H1 (cell line): Measurements from ENCODE around the gene TCF7L1. TPM values are rescaled to one million over a fixed set of nuclear protein-coding genes. Genes with fewer than 3 reads are reported as not detected.
A peak's percentile ranks its signal among the peaks of the same experiment; 100 is the strongest.

ENCODE experiments used
- CBX8 ChIP-seq: fragments of 300-800, 300-1000 bp; sonication (generic); IDR thresholded peaks from 2 replicates; pipeline ENCODE4 v1.7.1; 2016; ENCODE audit warnings: low read depth, low read length, borderline replicate concordance
- FOSL1 ChIP-seq: IDR thresholded peaks from 2 replicates; pipeline ENCODE4 v1.6.1; 2011; ENCODE audit warnings: mild to moderate bottlenecking, low read depth, low read length, moderate library complexity; ENCODE audit not compliant: insufficient read depth
- NRF1 ChIP-seq: IDR thresholded peaks from 2 replicates; pipeline ENCODE4 v1.6.1; 2011; ENCODE audit warnings: mild to moderate bottlenecking, low read depth, low read length, improper control_type of control experiment
- PHF8 ChIP-seq: fragments of 200-600 bp; sonication (generic); conservative IDR thresholded peaks from 2 replicates; pipeline ENCODE4 v1.7.1; 2012; ENCODE audit warnings: low read depth, mild to moderate bottlenecking, inconsistent platforms, low read length, moderate library complexity
- POLR2AphosphoS5 ChIP-seq: IDR thresholded peaks from 2 replicates; pipeline ENCODE4 v1.6.1; 2011; ENCODE audit warnings: low read depth, low read length
- RFX5 ChIP-seq: IDR thresholded peaks from 2 replicates; pipeline ENCODE4 v1.6.1; 2011; ENCODE audit warnings: low read depth, low read length, improper control_type of control experiment, borderline replicate concordance
- SP1 ChIP-seq: IDR thresholded peaks from 2 replicates; pipeline ENCODE4 v1.6.1; 2011; ENCODE audit warnings: low read depth, low read length
- TEAD4 ChIP-seq: IDR thresholded peaks from 2 replicates; pipeline ENCODE4 v1.6.1; 2012; ENCODE audit warnings: low read depth, low read length, inconsistent platforms, mixed read lengths
- polyA plus RNA-seq, 7 experiments: library from polyadenylated mRNA; depleted of rRNA in 3 of 7; stranded (reverse) in 5 of 7; unstranded in 2 of 7; fragments of >200 nt in 5 of 7; fragments of 200-250 nt in 2 of 7; gene quantifications; 1 replicate in 5 of 7; 2 replicates in 1 of 7; 4 replicates in 1 of 7; pipeline versions ENCODE4 v1.2.1 to v1.2.3, GENCODE V29; 2011 to 2013; ENCODE audit warnings: missing spikeins in 2 of 7, mixed read lengths in 2 of 7
- total RNA-seq: library from RNA; stranded (reverse); fragmentation: NEBNext Ultra II Directional; extraction: Animal tissue kit (Norgen Biotek cat#: 25700); gene quantifications from 2 replicates; pipeline ENCODE4 v1.2.1, GENCODE V29; 2021
- TF ChIP-seq, protein P1 (sequence below): fragments of 300-600 bp; sonication (generic); IDR thresholded peaks from 2 replicates; pipeline ENCODE4 v1.7.1; 2012; ENCODE audit warnings: low read length, moderate library complexity, mild to moderate bottlenecking, inconsistent platforms; ENCODE audit not compliant: insufficient replicate concordance
- TF ChIP-seq, protein P2 (sequence below): IDR thresholded peaks from 2 replicates; pipeline ENCODE4 v1.6.1; 2012; ENCODE audit warnings: inconsistent platforms

Gene TCF7L1
- total and polyA plus RNA-seq, 2 of the 8 experiments (the other 6 are each of a cell fraction or from before 2014, with no cell fraction given): 27.5 to 108 TPM

DNA sequence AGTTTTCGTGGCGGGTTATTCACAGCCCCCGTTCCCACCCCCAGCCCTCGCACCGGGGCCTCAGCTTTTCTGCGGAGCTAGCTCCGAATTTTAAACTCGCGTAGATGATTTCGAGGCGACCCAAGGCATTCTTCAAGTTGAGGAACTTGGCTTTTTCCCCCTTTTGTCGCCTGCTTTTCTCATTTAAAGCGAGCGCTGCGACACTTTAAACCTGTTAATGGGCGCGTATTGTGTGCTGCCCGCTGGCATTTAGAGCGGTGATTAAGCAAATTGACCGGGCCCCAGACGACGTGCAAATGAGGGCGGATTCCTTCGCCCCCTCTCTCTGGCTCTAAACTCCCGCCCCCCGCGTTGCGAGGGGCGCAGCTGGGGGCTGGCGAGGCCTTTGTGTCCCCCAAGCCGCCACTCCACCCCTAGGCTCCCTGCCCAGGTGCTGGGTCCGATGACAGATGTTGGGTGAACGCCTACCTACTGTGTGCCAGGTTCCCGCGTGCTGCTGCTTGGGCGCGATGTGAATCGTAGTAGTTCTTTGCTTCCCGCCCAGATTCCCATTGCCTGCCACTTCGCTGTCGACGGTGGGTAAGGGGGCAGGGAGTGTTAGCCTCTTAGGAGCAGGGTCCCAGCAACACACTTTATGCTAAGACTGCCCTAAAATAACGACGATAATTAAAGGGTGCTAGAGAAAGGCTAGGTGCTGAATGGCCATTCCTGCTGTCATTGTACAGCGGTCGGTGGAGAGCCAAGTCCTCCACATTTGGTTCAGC, 1.9 kb downstream of the TCF7L1 start (continued):
- TF ChIP-seq, protein P1, sequence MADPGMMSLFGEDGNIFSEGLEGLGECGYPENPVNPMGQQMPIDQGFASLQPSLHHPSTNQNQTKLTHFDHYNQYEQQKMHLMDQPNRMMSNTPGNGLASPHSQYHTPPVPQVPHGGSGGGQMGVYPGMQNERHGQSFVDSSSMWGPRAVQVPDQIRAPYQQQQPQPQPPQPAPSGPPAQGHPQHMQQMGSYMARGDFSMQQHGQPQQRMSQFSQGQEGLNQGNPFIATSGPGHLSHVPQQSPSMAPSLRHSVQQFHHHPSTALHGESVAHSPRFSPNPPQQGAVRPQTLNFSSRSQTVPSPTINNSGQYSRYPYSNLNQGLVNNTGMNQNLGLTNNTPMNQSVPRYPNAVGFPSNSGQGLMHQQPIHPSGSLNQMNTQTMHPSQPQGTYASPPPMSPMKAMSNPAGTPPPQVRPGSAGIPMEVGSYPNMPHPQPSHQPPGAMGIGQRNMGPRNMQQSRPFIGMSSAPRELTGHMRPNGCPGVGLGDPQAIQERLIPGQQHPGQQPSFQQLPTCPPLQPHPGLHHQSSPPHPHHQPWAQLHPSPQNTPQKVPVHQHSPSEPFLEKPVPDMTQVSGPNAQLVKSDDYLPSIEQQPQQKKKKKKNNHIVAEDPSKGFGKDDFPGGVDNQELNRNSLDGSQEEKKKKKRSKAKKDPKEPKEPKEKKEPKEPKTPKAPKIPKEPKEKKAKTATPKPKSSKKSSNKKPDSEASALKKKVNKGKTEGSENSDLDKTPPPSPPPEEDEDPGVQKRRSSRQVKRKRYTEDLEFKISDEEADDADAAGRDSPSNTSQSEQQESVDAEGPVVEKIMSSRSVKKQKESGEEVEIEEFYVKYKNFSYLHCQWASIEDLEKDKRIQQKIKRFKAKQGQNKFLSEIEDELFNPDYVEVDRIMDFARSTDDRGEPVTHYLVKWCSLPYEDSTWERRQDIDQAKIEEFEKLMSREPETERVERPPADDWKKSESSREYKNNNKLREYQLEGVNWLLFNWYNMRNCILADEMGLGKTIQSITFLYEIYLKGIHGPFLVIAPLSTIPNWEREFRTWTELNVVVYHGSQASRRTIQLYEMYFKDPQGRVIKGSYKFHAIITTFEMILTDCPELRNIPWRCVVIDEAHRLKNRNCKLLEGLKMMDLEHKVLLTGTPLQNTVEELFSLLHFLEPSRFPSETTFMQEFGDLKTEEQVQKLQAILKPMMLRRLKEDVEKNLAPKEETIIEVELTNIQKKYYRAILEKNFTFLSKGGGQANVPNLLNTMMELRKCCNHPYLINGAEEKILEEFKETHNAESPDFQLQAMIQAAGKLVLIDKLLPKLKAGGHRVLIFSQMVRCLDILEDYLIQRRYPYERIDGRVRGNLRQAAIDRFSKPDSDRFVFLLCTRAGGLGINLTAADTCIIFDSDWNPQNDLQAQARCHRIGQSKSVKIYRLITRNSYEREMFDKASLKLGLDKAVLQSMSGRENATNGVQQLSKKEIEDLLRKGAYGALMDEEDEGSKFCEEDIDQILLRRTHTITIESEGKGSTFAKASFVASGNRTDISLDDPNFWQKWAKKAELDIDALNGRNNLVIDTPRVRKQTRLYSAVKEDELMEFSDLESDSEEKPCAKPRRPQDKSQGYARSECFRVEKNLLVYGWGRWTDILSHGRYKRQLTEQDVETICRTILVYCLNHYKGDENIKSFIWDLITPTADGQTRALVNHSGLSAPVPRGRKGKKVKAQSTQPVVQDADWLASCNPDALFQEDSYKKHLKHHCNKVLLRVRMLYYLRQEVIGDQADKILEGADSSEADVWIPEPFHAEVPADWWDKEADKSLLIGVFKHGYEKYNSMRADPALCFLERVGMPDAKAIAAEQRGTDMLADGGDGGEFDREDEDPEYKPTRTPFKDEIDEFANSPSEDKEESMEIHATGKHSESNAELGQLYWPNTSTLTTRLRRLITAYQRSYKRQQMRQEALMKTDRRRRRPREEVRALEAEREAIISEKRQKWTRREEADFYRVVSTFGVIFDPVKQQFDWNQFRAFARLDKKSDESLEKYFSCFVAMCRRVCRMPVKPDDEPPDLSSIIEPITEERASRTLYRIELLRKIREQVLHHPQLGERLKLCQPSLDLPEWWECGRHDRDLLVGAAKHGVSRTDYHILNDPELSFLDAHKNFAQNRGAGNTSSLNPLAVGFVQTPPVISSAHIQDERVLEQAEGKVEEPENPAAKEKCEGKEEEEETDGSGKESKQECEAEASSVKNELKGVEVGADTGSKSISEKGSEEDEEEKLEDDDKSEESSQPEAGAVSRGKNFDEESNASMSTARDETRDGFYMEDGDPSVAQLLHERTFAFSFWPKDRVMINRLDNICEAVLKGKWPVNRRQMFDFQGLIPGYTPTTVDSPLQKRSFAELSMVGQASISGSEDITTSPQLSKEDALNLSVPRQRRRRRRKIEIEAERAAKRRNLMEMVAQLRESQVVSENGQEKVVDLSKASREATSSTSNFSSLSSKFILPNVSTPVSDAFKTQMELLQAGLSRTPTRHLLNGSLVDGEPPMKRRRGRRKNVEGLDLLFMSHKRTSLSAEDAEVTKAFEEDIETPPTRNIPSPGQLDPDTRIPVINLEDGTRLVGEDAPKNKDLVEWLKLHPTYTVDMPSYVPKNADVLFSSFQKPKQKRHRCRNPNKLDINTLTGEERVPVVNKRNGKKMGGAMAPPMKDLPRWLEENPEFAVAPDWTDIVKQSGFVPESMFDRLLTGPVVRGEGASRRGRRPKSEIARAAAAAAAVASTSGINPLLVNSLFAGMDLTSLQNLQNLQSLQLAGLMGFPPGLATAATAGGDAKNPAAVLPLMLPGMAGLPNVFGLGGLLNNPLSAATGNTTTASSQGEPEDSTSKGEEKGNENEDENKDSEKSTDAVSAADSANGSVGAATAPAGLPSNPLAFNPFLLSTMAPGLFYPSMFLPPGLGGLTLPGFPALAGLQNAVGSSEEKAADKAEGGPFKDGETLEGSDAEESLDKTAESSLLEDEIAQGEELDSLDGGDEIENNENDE: peak; percentile 54
- no peak for TF ChIP-seq CBX8
- TF ChIP-seq POLR2AphosphoS5: no peak; the same call in 1 of the 2 replicates
- TF ChIP-seq RFX5: no peak
- no peak; the same call in 1 of the 2 replicates for TF ChIP-seq PHF8
- peak; percentile 79 for TF ChIP-seq TEAD4
- TF ChIP-seq, protein P2, sequence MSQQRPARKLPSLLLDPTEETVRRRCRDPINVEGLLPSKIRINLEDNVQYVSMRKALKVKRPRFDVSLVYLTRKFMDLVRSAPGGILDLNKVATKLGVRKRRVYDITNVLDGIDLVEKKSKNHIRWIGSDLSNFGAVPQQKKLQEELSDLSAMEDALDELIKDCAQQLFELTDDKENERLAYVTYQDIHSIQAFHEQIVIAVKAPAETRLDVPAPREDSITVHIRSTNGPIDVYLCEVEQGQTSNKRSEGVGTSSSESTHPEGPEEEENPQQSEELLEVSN: peak; percentile 99
- TF ChIP-seq SP1: peak; percentile 72
- no peak for TF ChIP-seq FOSL1
- TF ChIP-seq NRF1: no peak
